HepG2 (cell line): Measurements from ENCODE around the gene LYPD3. TPM values are rescaled to one million over a fixed set of nuclear protein-coding genes. Genes with fewer than 3 reads are reported as not detected.
A peak's percentile ranks its signal among the peaks of the same experiment; 100 is the strongest.

Experiments used
- AKAP8 ChIP-seq: sonication (generic); formaldehyde crosslinking; IDR thresholded peaks from 2 replicates; pipeline ENCODE4 v1.5.1; 2020; ENCODE audit warnings: mild to moderate bottlenecking, missing genetic modification reagents
- MAF1 ChIP-seq: sonication (generic); formaldehyde crosslinking; IDR thresholded peaks from 2 replicates; pipeline ENCODE4 v1.5.0; 2020; ENCODE audit warnings: missing genetic modification reagents, borderline replicate concordance
- NRL ChIP-seq: sonication (generic); formaldehyde crosslinking; IDR thresholded peaks from 2 replicates; pipeline ENCODE4 v1.5.0; 2020; ENCODE audit warnings: missing genetic modification reagents, mild to moderate bottlenecking, moderate library complexity, borderline replicate concordance
- SP5 ChIP-seq: IDR thresholded peaks from 2 replicates; pipeline ENCODE4 v1.6.1; 2016; ENCODE audit warnings: low read depth, borderline replicate concordance
- UBTF ChIP-seq: sonication (generic); formaldehyde crosslinking; IDR thresholded peaks from 2 replicates; pipeline ENCODE4 v1.4.0; 2020; ENCODE audit warnings: mild to moderate bottlenecking, missing genetic modification reagents
- ZBTB39 ChIP-seq: sonication (generic); formaldehyde crosslinking; IDR thresholded peaks from 2 replicates; pipeline ENCODE4 v1.5.0; 2020; ENCODE audit warnings: missing genetic modification reagents
- ZHX1 ChIP-seq: sonication (generic); formaldehyde crosslinking; IDR thresholded peaks from 2 replicates; pipeline ENCODE4 v1.8.1; 2022; ENCODE audit warnings: low read depth, mild to moderate bottlenecking, missing genetic modification reagents
- ZNF263 ChIP-seq: sonication (generic); formaldehyde crosslinking; IDR thresholded peaks from 2 replicates; pipeline ENCODE4 v1.4.0; 2020; ENCODE audit warnings: missing genetic modification reagents
- ZNF605 ChIP-seq: sonication (generic); formaldehyde crosslinking; IDR thresholded peaks from 2 replicates; pipeline ENCODE4 v1.8.0; 2022; ENCODE audit warnings: mild to moderate bottlenecking, missing genetic modification reagents
- ZNF674 ChIP-seq: sonication (generic); formaldehyde crosslinking; IDR thresholded peaks from 2 replicates; pipeline ENCODE4 v1.5.0; 2020; ENCODE audit warnings: low read depth, mild to moderate bottlenecking, missing genetic modification reagents
- polyA plus RNA-seq, 8 experiments: library from polyadenylated mRNA; depleted of rRNA in 3 of 8; stranded (reverse) in 7 of 8; unstranded in 1 of 8; fragments of >200 nt; fragmentation: Illumina TruSeq in 4 of 8; extraction: Trizol in 4 of 8; gene quantifications; 2 replicates each; pipeline versions ENCODE4 v1.2.1 to v1.2.3, GENCODE V29; 2011 to 2016; ENCODE audit warnings: low read depth in 4 of 8, missing spikeins in 1 of 8, mixed read lengths in 1 of 8; ENCODE audit not compliant: insufficient read depth in 1 of 8
- total RNA-seq, 5 experiments: library from RNA; depleted of rRNA; stranded (reverse); fragments of >200 nt; fragmentation: Illumina TruSeq; extraction: Trizol; gene quantifications; 2 replicates each; pipeline ENCODE4 v1.2.3, GENCODE V29; 2016; ENCODE audit warnings: low read depth in 1 of 5
- TF ChIP-seq, protein P1 (sequence below): sonication (generic); formaldehyde crosslinking; IDR thresholded peaks from 2 replicates; pipeline ENCODE4 v1.4.0; 2020; ENCODE audit warnings: mild to moderate bottlenecking, missing genetic modification reagents, borderline replicate concordance
- TF ChIP-seq, protein P2 (sequence below): sonication (generic); formaldehyde crosslinking; IDR thresholded peaks from 2 replicates; pipeline ENCODE4 v1.5.1; 2020; ENCODE audit warnings: mild to moderate bottlenecking, missing genetic modification reagents, borderline replicate concordance
- TF ChIP-seq, protein P3 (sequence below): IDR thresholded peaks from 2 replicates; pipeline ENCODE4 v1.6.1; 2016; ENCODE audit warnings: missing compliant biosample characterization, missing genetic modification reagents, borderline replicate concordance

LYPD3 gene
- total and polyA plus RNA-seq, 2 of the 13 experiments (the other 11 are each of a cell fraction or from before 2014, with no cell fraction given) = 0.51 to 1.5 TPM

GRCh38 chr19:43499042-43499441 is 33.6 kb upstream of the LYPD3 start (continued):
- TF ChIP-seq UBTF (CRISPR knock-in tag) = no peak
- no peak for TF ChIP-seq SP5 (CRISPR knock-in tag)
- peak; percentile 66; the same call in 1 of the 2 replicates for TF ChIP-seq ZNF605
- no peak for TF ChIP-seq ZBTB39 (CRISPR knock-in tag)
- TF ChIP-seq AKAP8 (CRISPR knock-in tag) = no peak
- peak; percentile 65 for TF ChIP-seq ZNF263 (CRISPR knock-in tag)
- TF ChIP-seq, protein P1, sequence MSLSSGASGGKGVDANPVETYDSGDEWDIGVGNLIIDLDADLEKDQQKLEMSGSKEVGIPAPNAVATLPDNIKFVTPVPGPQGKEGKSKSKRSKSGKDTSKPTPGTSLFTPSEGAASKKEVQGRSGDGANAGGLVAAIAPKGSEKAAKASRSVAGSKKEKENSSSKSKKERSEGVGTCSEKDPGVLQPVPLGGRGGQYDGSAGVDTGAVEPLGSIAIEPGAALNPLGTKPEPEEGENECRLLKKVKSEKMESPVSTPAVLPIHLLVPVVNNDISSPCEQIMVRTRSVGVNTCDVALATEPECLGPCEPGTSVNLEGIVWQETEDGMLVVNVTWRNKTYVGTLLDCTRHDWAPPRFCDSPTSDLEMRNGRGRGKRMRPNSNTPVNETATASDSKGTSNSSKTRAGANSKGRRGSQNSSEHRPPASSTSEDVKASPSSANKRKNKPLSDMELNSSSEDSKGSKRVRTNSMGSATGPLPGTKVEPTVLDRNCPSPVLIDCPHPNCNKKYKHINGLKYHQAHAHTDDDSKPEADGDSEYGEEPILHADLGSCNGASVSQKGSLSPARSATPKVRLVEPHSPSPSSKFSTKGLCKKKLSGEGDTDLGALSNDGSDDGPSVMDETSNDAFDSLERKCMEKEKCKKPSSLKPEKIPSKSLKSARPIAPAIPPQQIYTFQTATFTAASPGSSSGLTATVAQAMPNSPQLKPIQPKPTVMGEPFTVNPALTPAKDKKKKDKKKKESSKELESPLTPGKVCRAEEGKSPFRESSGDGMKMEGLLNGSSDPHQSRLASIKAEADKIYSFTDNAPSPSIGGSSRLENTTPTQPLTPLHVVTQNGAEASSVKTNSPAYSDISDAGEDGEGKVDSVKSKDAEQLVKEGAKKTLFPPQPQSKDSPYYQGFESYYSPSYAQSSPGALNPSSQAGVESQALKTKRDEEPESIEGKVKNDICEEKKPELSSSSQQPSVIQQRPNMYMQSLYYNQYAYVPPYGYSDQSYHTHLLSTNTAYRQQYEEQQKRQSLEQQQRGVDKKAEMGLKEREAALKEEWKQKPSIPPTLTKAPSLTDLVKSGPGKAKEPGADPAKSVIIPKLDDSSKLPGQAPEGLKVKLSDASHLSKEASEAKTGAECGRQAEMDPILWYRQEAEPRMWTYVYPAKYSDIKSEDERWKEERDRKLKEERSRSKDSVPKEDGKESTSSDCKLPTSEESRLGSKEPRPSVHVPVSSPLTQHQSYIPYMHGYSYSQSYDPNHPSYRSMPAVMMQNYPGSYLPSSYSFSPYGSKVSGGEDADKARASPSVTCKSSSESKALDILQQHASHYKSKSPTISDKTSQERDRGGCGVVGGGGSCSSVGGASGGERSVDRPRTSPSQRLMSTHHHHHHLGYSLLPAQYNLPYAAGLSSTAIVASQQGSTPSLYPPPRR (CRISPR knock-in tag) = no peak; the same call in 1 of the 2 replicates
- TF ChIP-seq, protein P2, sequence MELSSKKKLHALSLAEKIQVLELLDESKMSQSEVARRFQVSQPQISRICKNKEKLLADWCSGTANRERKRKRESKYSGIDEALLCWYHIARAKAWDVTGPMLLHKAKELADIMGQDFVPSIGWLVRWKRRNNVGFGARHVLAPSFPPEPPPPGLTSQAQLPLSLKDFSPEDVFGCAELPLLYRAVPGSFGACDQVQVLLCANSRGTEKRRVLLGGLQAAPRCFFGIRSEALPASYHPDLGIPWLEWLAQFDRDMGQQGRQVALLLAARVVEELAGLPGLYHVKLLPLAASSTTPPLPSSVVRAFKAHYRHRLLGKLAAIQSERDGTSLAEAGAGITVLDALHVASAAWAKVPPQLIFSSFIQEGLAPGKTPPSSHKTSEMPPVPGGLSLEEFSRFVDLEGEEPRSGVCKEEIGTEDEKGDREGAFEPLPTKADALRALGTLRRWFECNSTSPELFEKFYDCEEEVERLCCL (CRISPR knock-in tag) = no peak
- TF ChIP-seq MAF1 (CRISPR knock-in tag) = no peak
- TF ChIP-seq ZHX1 (CRISPR knock-in tag) = 0 out of 2 replicates have a peak, but pooled peaks have one; percentile 60
- TF ChIP-seq, protein P3, sequence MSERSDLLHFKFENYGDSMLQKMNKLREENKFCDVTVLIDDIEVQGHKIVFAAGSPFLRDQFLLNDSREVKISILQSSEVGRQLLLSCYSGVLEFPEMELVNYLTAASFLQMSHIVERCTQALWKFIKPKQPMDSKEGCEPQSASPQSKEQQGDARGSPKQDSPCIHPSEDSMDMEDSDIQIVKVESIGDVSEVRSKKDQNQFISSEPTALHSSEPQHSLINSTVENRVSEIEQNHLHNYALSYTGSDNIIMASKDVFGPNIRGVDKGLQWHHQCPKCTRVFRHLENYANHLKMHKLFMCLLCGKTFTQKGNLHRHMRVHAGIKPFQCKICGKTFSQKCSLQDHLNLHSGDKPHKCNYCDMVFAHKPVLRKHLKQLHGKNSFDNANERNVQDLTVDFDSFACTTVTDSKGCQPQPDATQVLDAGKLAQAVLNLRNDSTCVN = peak; percentile 28; the same call in 1 of the 2 replicates
- no peak for TF ChIP-seq NRL (CRISPR knock-in tag)
- TF ChIP-seq ZNF674 (CRISPR knock-in tag) = no peak
